ENCODE data around the gene HDDC2. TPM values are rescaled to one million over a fixed set of nuclear protein-coding genes. Genes with fewer than 3 reads are reported as not detected.
"Not testable (repeated sequence)": the region's sequence is repeated elsewhere in the genome, so short reads cannot be mapped to it uniquely, and the experiment has no call there.

The HDDC2 gene
- total RNA-seq, 2 experiments from 2014 or later = 88.9 to 92.3 TPM

DNA sequence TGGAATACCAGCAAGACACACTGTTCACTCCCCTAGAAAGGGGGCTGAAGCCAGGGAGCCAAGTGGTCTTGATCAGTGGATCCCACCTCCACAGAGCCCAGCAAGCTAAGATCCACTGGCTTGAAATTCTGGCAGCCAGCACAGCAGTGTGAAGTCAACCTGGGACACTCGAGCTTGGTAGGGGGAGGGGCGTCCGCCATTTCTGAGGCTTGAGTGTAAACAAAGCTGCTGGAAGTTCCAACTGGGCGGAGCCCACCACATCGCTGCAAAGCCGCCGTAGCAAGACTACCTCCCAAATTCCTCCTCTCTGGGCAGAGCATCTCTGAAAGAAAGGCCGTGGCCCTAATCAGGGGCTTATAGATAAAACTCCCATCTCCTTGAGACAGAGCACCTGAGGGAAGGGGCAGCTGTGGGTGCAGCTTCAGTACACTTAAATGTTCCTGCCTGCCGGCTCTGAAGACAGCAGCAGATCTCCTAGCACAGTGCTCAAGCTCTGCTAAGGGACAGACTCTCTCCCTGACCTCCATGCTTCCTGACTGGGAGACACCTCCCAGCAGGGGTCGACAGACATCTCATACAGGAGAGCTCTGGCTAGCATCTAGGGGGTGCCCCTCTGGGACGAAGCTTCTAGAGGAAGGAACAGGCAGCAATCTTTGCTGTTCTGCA lies 21.3 kb downstream of the HDDC2 start:
- CTCF ChIA-PET; H3K4me3 Mint-ChIP-seq; H3K27ac Mint-ChIP-seq; DNase-seq; intact Hi-C loops (cut with micrococcal nuclease); POLR2A ChIA-PET; H3K27me3 Mint-ChIP-seq: not testable (repeated sequence)
- Mint-ChIP-seq H3K36me3 (peaks cover 83% of the 10 kb centered on the region), H3K4me1 (ENCODE audit: low read depth) (peaks cover 45% of the 10 kb centered on the region), H3K9me3 (peaks cover 25% of the 10 kb centered on the region)

DNA sequence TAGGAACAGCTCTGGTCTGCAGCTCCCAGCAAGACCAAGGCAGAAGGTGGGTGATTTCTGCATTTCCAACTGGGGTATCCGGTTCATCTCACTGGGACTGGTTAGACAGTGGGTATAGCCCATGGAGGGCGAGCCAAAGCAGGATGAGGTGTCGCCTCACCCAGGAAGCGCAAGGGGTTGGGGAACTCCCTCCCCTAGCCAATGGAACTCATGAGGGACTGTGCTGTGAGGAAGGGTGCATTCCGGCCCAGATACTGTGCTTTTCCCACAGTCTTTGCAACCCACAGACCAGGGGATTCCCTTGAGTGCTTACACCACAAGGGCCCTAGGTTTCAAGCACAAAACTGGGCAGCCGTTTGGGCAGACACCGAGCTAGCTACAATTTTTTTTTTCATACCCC lies 21.8 kb downstream of the HDDC2 start:
- H3K4me1 Mint-ChIP-seq (ENCODE audit: low read depth) = peaks cover 45% of the 10 kb centered on the region
- H3K4me3 Mint-ChIP-seq = no peak overlapping the region
- POLR2A ChIA-PET = no interaction called here
- H3K27me3 Mint-ChIP-seq = no peaks in the 10 kb centered on the region
- H3K36me3 Mint-ChIP-seq = peaks cover 84% of the 10 kb centered on the region
- H3K27ac Mint-ChIP-seq = no peak overlapping the region
- peaks cover 22% of the 10 kb centered on the region for H3K9me3 Mint-ChIP-seq
- CTCF ChIA-PET = no interaction called here
- intact Hi-C loops (cut with micrococcal nuclease) = no loop called here
- no peak for DNase-seq

DNA sequence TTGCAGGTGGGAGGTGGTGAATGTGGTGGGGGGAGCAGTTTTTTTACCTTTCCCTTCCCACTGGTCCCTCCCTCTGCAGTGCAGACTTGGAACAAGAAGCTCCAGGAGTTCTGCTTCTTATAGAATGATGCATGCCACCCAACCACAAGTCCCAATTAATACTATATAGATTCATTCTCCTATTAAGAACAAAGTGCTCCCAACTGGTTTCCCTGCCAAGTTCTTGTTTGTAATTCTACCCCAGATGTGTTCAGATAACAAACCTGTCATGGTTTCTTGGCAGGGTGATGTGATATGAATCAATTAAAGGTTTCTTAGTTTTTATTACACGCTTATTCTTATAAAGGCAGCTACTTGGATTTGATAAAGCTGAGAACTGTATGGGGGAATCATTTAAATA lies 23.9 kb downstream of the HDDC2 start:
- Mint-ChIP-seq H3K4me3 (no peak overlapping the region), H3K9me3 (peaks cover 15% of the 10 kb centered on the region), H3K27ac (no peak overlapping the region), H3K27me3 (no peaks in the 10 kb centered on the region), H3K36me3 (peaks cover 82% of the 10 kb centered on the region), H3K4me1 (ENCODE audit: low read depth) (peaks cover 36% of the 10 kb centered on the region)
- ChIA-PET POLR2A (no interaction called here), CTCF (no interaction called here)
- DNase-seq = no peak
- intact Hi-C loops (cut with micrococcal nuclease) = no loop called here

DNA sequence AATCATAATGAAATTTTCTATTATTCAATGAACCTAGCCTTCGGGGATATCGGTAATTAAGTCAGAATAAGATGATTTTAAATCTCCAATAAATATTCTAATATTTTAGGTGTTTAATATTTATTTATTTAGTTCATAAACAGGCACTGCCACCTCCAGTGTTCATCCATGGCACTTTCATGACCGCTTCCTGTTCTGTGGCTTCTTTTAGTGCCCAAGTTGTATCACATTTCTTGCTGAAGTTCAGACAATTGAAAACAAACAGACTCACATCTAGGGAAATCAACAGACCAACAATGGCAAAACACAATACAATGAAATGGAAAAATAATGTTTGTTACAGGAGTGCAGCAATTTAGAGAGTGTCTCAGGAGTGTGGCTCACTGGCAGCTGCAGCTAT lies 26.0 kb downstream of the HDDC2 start:
- Mint-ChIP-seq H3K27me3 (no peaks in the 10 kb centered on the region), H3K4me1 (ENCODE audit: low read depth) (peaks cover 28% of the 10 kb centered on the region), H3K4me3 (no peak overlapping the region), H3K27ac (no peak overlapping the region), H3K36me3 (peaks cover 75% of the 10 kb centered on the region), H3K9me3 (no peaks in the 10 kb centered on the region)
- intact Hi-C loops (cut with micrococcal nuclease) = no loop called here
- CTCF ChIA-PET = no interaction called here
- POLR2A ChIA-PET = no interaction called here
- no peak for DNase-seq

DNA sequence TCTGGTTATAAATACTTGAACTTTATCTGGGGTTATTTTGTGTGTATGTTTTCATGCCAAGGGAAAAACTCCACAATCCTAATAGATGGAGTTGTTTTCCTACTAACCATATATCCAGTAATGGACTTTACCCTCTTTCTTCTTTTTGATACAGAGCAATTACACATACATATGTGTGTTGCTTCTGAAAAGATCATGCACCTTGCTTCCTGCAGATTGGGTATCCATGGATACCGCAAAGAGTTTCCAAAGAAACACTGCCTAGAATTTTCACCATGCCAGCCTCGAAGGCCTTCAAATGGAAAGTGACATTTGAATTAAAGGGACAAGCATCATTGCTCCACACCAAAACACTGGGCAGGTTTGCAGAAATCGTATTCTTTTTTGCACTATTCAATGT lies 26.8 kb downstream of the HDDC2 start:
- Mint-ChIP-seq H3K27ac (no peak overlapping the region), H3K4me3 (no peak overlapping the region), H3K4me1 (ENCODE audit: low read depth) (peaks cover 22% of the 10 kb centered on the region), H3K9me3 (no peaks in the 10 kb centered on the region), H3K27me3 (no peaks in the 10 kb centered on the region), H3K36me3 (peaks cover 67% of the 10 kb centered on the region)
- ChIA-PET CTCF (no interaction called here), POLR2A (no interaction called here)
- intact Hi-C loops (cut with micrococcal nuclease) = no loop called here
- no peak for DNase-seq

DNA sequence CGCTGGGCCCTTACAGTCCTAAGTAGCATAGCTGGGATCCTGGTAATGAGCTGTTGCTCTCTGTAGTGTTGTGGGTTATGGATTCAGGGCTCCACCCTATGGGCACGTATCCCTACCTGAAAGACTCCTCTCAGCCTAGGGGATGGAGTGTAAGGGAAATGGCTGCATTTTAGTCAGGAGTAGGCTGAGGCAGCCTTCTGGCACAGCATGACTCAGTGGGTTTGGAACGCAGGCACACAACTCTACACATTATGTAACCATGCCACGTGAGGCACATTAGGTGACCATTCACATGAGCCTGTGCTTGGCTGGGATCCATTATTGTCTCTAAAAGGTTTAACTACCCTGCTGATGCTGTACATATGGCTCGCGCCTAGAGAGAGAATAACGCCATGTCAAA lies 27.8 kb downstream of the HDDC2 start:
- ChIA-PET POLR2A (no interaction called here), CTCF (no interaction called here)
- Mint-ChIP-seq H3K36me3 (peaks cover 60% of the 10 kb centered on the region), H3K9me3 (no peaks in the 10 kb centered on the region), H3K4me3 (no peak overlapping the region), H3K27me3 (no peaks in the 10 kb centered on the region), H3K4me1 (ENCODE audit: low read depth) (peaks cover 14% of the 10 kb centered on the region), H3K27ac (no peak overlapping the region)
- intact Hi-C loops (cut with micrococcal nuclease) = no loop called here
- DNase-seq = no peak

DNA sequence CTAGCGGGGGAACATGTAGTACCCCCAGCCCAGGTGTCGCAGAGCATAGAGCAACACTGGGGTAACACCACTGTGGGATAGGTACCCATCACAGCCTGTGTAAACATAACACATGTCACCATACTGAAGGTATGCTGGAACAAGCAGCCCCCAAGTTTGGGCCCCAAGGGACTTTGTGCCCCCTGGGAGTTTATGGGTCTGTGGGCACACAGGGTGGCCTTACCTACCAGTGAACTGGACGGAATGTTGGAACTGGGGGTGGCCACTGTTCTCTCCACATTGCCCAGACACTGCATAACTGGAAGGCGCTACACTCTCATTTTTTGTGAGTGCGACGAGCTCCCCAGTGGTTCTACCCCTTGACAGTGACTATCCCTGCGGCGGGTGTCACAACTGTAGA lies 28.5 kb downstream of the HDDC2 start:
- DNase-seq = no peak
- peaks cover 55% of the 10 kb centered on the region for H3K36me3 Mint-ChIP-seq

DNA sequence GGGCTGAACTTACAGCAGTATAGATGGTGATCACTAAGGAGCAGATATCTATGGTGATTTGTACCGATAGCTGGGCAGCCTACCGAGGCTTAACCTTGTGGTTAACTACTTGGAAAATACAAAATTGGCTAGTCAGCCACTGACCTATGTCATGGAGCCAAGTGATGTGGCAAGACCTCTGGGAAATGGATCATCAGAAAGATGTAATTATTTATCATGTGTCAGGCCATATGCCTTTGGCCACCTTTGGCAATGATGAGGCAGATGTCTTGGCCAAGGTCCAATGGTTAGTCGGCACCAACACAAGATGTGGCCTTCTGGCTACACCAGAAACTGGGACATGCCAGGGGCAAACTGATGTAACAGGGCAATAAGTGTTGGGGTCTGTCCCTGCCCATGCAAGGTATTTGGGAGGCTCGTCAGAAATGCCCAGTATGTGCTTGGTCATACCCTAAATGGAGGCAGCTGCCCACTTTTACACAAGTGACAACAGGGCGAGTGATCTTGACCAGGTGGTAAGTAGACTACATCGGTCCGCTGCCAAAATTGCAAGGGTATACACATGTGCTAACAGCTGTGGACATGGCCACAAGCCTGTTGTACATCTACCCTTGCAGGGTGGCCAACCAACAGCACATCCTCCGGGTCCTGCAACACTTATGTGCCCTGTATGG lies 30.1 kb downstream of the HDDC2 start:
- Mint-ChIP-seq H3K4me3 (no peak overlapping the region), H3K27me3 (no peaks in the 10 kb centered on the region), H3K9me3 (no peaks in the 10 kb centered on the region), H3K27ac (no peak overlapping the region), H3K36me3 (peaks cover 46% of the 10 kb centered on the region), H3K4me1 (ENCODE audit: low read depth) (peaks cover 6% of the 10 kb centered on the region)
- ChIA-PET POLR2A (no interaction called here), CTCF (no interaction called here)
- no peak for DNase-seq
- intact Hi-C loops (cut with micrococcal nuclease) = no loop called here

More for the DNA sequence above, 28.5 kb downstream of the HDDC2 start:
- H3K9me3 Mint-ChIP-seq = no peaks in the 10 kb centered on the region
- H3K4me1 Mint-ChIP-seq (ENCODE audit: low read depth) = peaks cover 8% of the 10 kb centered on the region
- ChIA-PET CTCF (no interaction called here), POLR2A (no interaction called here)
- no peaks in the 10 kb centered on the region for H3K27me3 Mint-ChIP-seq
- intact Hi-C loops (cut with micrococcal nuclease) = no loop called here
- H3K27ac Mint-ChIP-seq = no peak overlapping the region
- H3K4me3 Mint-ChIP-seq = no peak overlapping the region

DNA sequence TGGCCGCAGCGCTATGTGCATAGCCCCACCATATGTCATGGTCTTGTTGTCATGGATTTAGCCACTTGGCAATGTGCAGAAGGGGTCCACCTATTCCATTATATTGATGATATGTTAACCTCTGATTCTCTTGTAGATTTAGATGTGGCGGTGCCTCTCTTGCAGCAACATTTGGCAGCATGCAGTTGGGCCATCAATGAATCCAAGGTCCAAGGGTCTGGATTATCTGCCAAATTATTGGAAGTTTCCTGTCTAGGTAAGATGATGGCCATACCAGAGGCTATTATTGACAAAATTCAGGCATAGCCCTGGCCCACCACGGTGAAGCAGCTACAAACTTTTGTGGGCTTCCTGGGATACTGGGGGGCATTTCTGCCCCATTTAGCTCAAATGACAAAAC lies 31.4 kb downstream of the HDDC2 start:
- Mint-ChIP-seq H3K27me3 (no peaks in the 10 kb centered on the region), H3K36me3 (peaks cover 35% of the 10 kb centered on the region), H3K27ac (no peak overlapping the region), H3K4me1 (ENCODE audit: low read depth) (no peaks in the 10 kb centered on the region), H3K9me3 (no peaks in the 10 kb centered on the region), H3K4me3 (no peak overlapping the region)
- DNase-seq = no peak
- intact Hi-C loops (cut with micrococcal nuclease) = no loop called here
- CTCF ChIA-PET = no interaction called here
- POLR2A ChIA-PET = no interaction called here

DNA sequence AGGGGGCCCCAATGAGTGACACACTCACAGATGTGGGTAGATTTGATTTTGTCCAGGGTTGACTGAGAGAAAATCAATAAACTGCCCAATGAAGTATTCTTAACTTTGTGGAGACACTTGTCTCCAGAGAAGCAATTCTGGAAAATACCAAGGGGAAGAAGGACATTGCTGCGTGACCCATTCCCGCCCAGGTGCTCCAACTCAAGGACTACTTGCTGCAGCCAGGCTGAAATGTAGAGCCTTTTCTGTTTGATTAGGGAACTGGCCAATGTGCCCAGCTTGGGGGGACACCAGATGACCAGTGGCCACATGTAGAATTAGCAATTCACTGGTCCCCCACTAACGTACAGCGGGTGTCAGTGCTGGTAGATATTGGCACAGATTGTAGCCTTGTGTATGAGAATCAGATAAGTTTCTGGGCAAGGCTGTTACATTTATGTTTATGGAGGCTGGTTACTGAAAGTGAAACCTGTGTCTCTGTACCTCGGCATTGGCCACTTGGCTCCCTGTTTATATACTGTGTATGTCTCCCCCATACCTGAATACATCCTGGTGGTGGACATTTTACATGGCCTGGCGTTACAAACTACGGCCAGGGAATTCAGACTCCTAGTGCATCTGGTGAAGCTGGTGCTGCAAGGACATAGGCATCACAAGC lies 32.3 kb downstream of the HDDC2 start:
- Mint-ChIP-seq H3K9me3 (no peaks in the 10 kb centered on the region), H3K4me3 (no peak overlapping the region), H3K36me3 (peaks cover 28% of the 10 kb centered on the region), H3K27me3 (no peaks in the 10 kb centered on the region), H3K4me1 (ENCODE audit: low read depth) (no peaks in the 10 kb centered on the region), H3K27ac (no peak overlapping the region)
- ChIA-PET CTCF (no interaction called here), POLR2A (no interaction called here)
- intact Hi-C loops (cut with micrococcal nuclease) = no loop called here
- DNase-seq = no peak

DNA sequence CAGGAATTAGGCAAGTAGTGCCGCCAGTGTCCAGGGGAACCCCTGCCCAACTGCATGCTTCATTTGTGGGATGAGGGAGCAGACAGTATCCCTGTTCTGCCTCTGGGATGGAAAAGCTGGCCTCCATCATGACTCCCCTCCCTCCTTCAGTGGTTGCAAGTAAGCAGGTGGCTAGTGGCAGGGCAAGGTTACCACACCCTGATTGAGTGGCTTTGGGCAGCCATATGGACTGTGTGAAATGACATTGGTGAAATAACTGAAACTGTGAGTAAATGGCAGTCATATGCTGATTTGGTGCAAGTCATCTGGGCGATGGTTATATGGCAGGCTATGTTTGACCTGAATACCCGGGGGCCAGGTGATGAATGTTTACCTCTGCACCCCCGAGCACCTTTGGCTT lies 33.0 kb downstream of the HDDC2 start:
- intact Hi-C loops (cut with micrococcal nuclease) = no loop called here
- H3K27me3 Mint-ChIP-seq = no peaks in the 10 kb centered on the region
- H3K4me3 Mint-ChIP-seq = no peak overlapping the region
- H3K4me1 Mint-ChIP-seq (ENCODE audit: low read depth) = no peaks in the 10 kb centered on the region
- no peak for DNase-seq
- POLR2A ChIA-PET = no interaction called here
- H3K9me3 Mint-ChIP-seq = no peaks in the 10 kb centered on the region
- no peak overlapping the region for H3K27ac Mint-ChIP-seq
- H3K36me3 Mint-ChIP-seq = peaks cover 22% of the 10 kb centered on the region
- CTCF ChIA-PET = no interaction called here

DNA sequence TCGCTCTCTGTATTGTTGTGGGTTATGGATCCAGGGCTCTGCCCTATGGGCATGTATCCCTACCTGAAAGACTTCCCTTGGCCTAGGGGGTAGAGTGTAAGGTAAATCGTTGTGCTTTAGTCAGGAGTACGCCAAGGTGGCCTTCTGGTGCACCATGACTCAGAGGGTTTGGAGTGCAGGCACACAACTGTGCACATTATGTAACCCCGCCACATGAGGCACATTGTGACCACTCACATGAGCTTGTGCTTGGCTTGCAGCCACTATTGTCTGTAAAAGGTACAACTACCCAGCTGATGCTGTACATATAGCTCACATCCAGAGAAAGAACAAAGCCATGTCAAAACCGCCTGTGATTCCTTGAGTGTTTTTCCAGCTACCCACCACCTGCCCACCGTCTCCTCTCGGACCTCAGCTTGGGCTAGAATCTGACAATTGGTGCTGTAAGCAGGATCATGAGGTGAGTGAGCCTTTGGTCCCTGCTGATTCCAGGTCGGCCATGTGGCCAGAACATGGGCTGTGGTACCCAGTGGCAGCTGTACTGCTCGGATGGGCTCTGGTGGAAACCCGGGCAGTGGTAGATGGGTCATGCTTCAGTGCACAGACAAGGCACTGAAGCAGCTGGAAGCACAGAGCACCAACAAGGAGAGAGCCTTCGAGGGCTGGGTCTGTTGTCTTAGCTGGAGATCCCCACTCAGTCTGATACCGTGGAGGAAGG lies 33.8 kb downstream of the HDDC2 start:
- POLR2A ChIA-PET = no interaction called here
- DNase-seq = no peak
- CTCF ChIA-PET = no interaction called here
- Mint-ChIP-seq H3K27ac (no peak overlapping the region), H3K4me1 (ENCODE audit: low read depth) (no peaks in the 10 kb centered on the region), H3K27me3 (no peaks in the 10 kb centered on the region), H3K9me3 (no peaks in the 10 kb centered on the region), H3K36me3 (peaks cover 14% of the 10 kb centered on the region), H3K4me3 (no peak overlapping the region)
- intact Hi-C loops (cut with micrococcal nuclease) = no loop called here
